ENCODE data around the gene ADGB. TPM values are rescaled to one million over a fixed set of nuclear protein-coding genes. Genes with fewer than 3 reads are reported as not detected.

Gene ADGB
- total and polyA plus RNA-seq, 9 of the 15 experiments (the other 6 are each of a cell fraction or from before 2014, with no cell fraction given) = not detected

DNA sequence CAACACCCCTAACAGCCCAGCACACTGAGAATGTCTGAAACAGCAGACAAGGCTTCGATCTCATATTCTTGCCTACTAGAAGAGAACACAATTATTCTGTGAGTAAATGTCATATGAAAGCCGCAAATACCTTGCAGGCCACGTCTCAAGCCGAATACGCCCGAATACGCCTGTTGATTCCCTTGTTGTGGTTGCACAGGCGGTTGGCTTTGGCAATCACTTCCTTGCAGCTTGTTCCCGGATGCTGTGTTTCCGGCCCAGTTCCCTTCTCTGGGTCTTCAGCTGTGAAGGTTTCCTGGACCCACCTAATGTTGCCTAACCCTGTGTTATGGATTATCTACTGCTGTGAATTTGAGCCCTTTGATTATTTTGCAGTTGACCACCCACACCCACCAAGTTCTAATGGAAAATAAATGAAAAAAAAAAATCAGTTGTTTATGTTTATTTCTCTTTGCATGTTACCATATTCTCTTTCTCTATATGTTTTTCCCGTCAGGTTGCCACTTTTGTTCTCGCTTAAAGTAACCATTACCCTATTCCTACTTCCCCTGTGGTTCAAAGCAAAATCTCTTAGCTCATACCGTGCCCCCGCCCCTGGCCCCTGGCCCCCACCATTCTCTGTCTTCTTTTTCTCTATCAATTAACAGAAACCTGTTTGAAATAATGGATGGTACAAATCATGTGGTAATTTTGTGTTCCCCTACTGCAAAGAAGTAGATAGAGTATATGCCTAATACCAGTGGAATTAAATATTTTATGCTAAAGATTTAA, 172.4 kb downstream of the ADGB start (continued):
- TF ChIP-seq, protein P1, sequence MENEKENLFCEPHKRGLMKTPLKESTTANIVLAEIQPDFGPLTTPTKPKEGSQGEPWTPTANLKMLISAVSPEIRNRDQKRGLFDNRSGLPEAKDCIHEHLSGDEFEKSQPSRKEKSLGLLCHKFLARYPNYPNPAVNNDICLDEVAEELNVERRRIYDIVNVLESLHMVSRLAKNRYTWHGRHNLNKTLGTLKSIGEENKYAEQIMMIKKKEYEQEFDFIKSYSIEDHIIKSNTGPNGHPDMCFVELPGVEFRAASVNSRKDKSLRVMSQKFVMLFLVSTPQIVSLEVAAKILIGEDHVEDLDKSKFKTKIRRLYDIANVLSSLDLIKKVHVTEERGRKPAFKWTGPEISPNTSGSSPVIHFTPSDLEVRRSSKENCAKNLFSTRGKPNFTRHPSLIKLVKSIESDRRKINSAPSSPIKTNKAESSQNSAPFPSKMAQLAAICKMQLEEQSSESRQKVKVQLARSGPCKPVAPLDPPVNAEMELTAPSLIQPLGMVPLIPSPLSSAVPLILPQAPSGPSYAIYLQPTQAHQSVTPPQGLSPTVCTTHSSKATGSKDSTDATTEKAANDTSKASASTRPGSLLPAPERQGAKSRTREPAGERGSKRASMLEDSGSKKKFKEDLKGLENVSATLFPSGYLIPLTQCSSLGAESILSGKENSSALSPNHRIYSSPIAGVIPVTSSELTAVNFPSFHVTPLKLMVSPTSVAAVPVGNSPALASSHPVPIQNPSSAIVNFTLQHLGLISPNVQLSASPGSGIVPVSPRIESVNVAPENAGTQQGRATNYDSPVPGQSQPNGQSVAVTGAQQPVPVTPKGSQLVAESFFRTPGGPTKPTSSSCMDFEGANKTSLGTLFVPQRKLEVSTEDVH (IDR thresholded peaks at IDR 0.05; ENCODE audit: low read depth, partially characterized antibody) = no peak
- TF ChIP-seq POLR3A (IDR thresholded peaks at IDR 0.05; ENCODE audit: borderline replicate concordance, extremely low read depth, insufficient read depth, insufficient read length) (no peak), ZFX (CRISPR knock-in tag; IDR thresholded peaks at IDR 0.05) (no peak), GTF2F1 (IDR thresholded peaks at IDR 0.05; ENCODE audit: low read depth, low read length) (no peak), ZNF707 (CRISPR knock-in tag; conservative IDR thresholded peaks at IDR 0.05) (no peak), ARNT (IDR thresholded peaks at IDR 0.05) (no peak), MYC (IDR thresholded peaks at IDR 0.05; ENCODE audit: low read depth, low read length) (no peak), MYC (CRISPR knock-in tag; IDR thresholded peaks at IDR 0.05; ENCODE audit: borderline replicate concordance, low read depth) (no peak), BDP1 (IDR thresholded peaks at IDR 0.05; ENCODE audit: insufficient read depth, insufficient read length) (no peak), ZNF695 (CRISPR knock-in tag; IDR thresholded peaks at IDR 0.05) (no peak), RHOXF2B (CRISPR knock-in tag; conservative IDR thresholded peaks at IDR 0.05) (no peak), SNAPC5 (CRISPR knock-in tag; IDR thresholded peaks at IDR 0.05) (no peak), LEF1 (IDR thresholded peaks at IDR 0.05) (peak; percentile 76; the same call in 1 of the 2 replicates), PYGO2 (tag; IDR thresholded peaks at IDR 0.05) (no peak), TCF7L2 (IDR thresholded peaks at IDR 0.05; ENCODE audit: low read depth, low read length) (no peak), HBP1 (CRISPR knock-in tag; IDR thresholded peaks at IDR 0.05) (no peak), NBN (IDR thresholded peaks at IDR 0.05; ENCODE audit: low read depth) (no peak), PPARD (CRISPR knock-in tag; IDR thresholded peaks at IDR 0.05) (no peak), ZNF408 (CRISPR knock-in tag; IDR thresholded peaks at IDR 0.05; ENCODE audit: low read depth) (no peak)
- TF ChIP-seq, protein P2, sequence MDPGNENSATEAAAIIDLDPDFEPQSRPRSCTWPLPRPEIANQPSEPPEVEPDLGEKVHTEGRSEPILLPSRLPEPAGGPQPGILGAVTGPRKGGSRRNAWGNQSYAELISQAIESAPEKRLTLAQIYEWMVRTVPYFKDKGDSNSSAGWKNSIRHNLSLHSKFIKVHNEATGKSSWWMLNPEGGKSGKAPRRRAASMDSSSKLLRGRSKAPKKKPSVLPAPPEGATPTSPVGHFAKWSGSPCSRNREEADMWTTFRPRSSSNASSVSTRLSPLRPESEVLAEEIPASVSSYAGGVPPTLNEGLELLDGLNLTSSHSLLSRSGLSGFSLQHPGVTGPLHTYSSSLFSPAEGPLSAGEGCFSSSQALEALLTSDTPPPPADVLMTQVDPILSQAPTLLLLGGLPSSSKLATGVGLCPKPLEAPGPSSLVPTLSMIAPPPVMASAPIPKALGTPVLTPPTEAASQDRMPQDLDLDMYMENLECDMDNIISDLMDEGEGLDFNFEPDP (CRISPR knock-in tag; IDR thresholded peaks at IDR 0.05) = no peak
- TF ChIP-seq, protein P3, sequence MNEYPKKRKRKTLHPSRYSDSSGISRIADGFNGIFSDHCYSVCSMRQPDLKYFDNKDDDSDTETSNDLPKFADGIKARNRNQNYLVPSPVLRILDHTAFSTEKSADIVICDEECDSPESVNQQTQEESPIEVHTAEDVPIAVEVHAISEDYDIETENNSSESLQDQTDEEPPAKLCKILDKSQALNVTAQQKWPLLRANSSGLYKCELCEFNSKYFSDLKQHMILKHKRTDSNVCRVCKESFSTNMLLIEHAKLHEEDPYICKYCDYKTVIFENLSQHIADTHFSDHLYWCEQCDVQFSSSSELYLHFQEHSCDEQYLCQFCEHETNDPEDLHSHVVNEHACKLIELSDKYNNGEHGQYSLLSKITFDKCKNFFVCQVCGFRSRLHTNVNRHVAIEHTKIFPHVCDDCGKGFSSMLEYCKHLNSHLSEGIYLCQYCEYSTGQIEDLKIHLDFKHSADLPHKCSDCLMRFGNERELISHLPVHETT (CRISPR knock-in tag; conservative IDR thresholded peaks at IDR 0.05 in 1 of 2, IDR thresholded peaks at IDR 0.05 in 1 of 2) = no peak
